GM12872 (cell line): Measurements from ENCODE around the gene ZNF70.

Source experiments
- CTCF ChIP-seq: IDR thresholded peaks from 3 replicates; pipeline ENCODE4 v1.5.1; 2011; ENCODE audit warnings: low read depth, mild to moderate bottlenecking, low read length, moderate library complexity; ENCODE audit not compliant: insufficient read depth

ZNF70 gene

GRCh38 chr22:23749841-23750301, 1.0 kb downstream of the ZNF70 start:
- TF ChIP-seq CTCF, result no peak

- no peak for TF ChIP-seq CTCF
These were observed 5.1 kb downstream of the ZNF70 start for GRCh38 chr22:23745791-23746190.

GRCh38 chr22:23744485-23744884, 6.4 kb downstream of the ZNF70 start:
- no peak for TF ChIP-seq CTCF

GRCh38 chr22:23744001-23744400, 6.9 kb downstream of the ZNF70 start:
- TF ChIP-seq CTCF, result no peak

- TF ChIP-seq CTCF, result no peak
These were observed 7.6 kb downstream of the ZNF70 start for GRCh38 chr22:23743303-23743705.

GRCh38 chr22:23742505-23743264, 8.2 kb downstream of the ZNF70 start:
- no peak for TF ChIP-seq CTCF

- no peak for TF ChIP-seq CTCF
These were observed 13.2 kb downstream of the ZNF70 start for GRCh38 chr22:23737696-23738095.

GRCh38 chr22:23722724-23723123, 28.2 kb downstream of the ZNF70 start:
- TF ChIP-seq CTCF, result no peak
